CD14-positive monocyte (primary cell): ENCODE measurements around the gene TPRKB. TPM values are rescaled to one million over a fixed set of nuclear protein-coding genes. Genes with fewer than 3 reads are reported as not detected.
"Not testable (repeated sequence)": the region's sequence is repeated elsewhere in the genome, so short reads cannot be mapped to it uniquely, and the experiment has no call there.

Source experiments
- DNase-seq, 3 donors: peaks; one replicate each; pipeline ENCODE4 v3.0.0-alpha.2; 2011 to 2022
- H2AFZ ChIP-seq: 2 replicates; pipeline ENCODE4 v1.6.0; 2012; ENCODE audit warnings: mild to moderate bottlenecking, low read depth, low read length, inconsistent platforms; ENCODE audit not compliant: insufficient read depth, poor library complexity, severe bottlenecking
- H3K27ac ChIP-seq, 2 donors: 1 replicate in 1 of 2; 2 replicates in 1 of 2; pipeline ENCODE4 v1.5.1; 2012 to 2013; ENCODE audit warnings: low read length in 2 of 2, control low read depth in 1 of 2, inconsistent platforms in 1 of 2, low read depth in 1 of 2, mild to moderate bottlenecking in 1 of 2
- H3K27me3 ChIP-seq, 2 donors: one replicate each; pipeline versions ENCODE4 v1.6.0 to v1.6.1; 2011 to 2013; ENCODE audit warnings: low read length in 2 of 2; ENCODE audit not compliant: control insufficient read depth in 2 of 2, insufficient read depth in 2 of 2
- H3K36me3 ChIP-seq, 2 donors: replicated peaks in 1 of 2; 1 replicate in 1 of 2; 2 replicates in 1 of 2; pipeline versions ENCODE4 v1.5.1 to v1.6.1; 2012 to 2013; ENCODE audit warnings: low read length in 2 of 2, control low read depth in 1 of 2, inconsistent platforms in 1 of 2, mild to moderate bottlenecking in 1 of 2; ENCODE audit not compliant: insufficient read depth in 2 of 2, control insufficient read depth in 1 of 2
- H3K4me1 ChIP-seq, 2 donors: 1 replicate in 1 of 2; 2 replicates in 1 of 2; pipeline versions ENCODE4 v1.5.1 to v1.6.1; 2012 to 2013; ENCODE audit warnings: low read length in 2 of 2, control low read depth in 1 of 2, inconsistent platforms in 1 of 2, mild to moderate bottlenecking in 1 of 2, moderate library complexity in 1 of 2; ENCODE audit not compliant: insufficient read depth in 2 of 2, control insufficient read depth in 1 of 2
- H3K4me2 ChIP-seq: replicated peaks from 2 replicates; pipeline ENCODE3; 2012; ENCODE audit warnings: low read length, moderate library complexity, mild to moderate bottlenecking; ENCODE audit not compliant: poor library complexity, severe bottlenecking; ENCODE audit errors: extremely low read depth
- H3K4me3 ChIP-seq, 3 experiments: fragments of 200-600 bp in 1 of 3; sonication (generic) in 1 of 3; replicated peaks in 1 of 3; 1 replicate in 2 of 3; 2 replicates in 1 of 3; pipeline ENCODE4 v1.5.1; 2011 to 2013; ENCODE audit warnings: low read length in 3 of 3, mild to moderate bottlenecking in 3 of 3, control low read depth in 2 of 3, low read depth in 2 of 3, inconsistent platforms in 1 of 3, moderate library complexity in 1 of 3
- H3K79me2 ChIP-seq: 2 replicates; pipeline ENCODE4 v1.6.0; 2012; ENCODE audit warnings: mild to moderate bottlenecking, control low read depth, inconsistent platforms, low read length, moderate library complexity; ENCODE audit not compliant: insufficient read depth
- H3K9ac ChIP-seq: 2 replicates; pipeline ENCODE4 v1.6.0; 2017; ENCODE audit warnings: low read length, mild to moderate bottlenecking; ENCODE audit not compliant: insufficient read depth, poor library complexity, severe bottlenecking
- H3K9me3 ChIP-seq, 2 donors: replicated peaks in 1 of 2; 1 replicate in 1 of 2; 2 replicates in 1 of 2; pipeline versions ENCODE4 v1.5.1 to v1.6.1; 2012 to 2013; ENCODE audit warnings: low read length in 2 of 2, control low read depth in 1 of 2; ENCODE audit not compliant: control insufficient read depth in 1 of 2, insufficient read depth in 1 of 2
- H4K20me1 ChIP-seq: 2 replicates; pipeline ENCODE4 v1.6.0; 2012; ENCODE audit warnings: mild to moderate bottlenecking, low read length, control low read depth, moderate library complexity; ENCODE audit not compliant: insufficient read depth
- H3K27ac Mint-ChIP-seq, 7 donors: one replicate each; pipeline ENCODE4 v1.8.0; 2020; ENCODE audit warnings: mild to moderate bottlenecking in 7 of 7, mixed read lengths in 7 of 7, moderate library complexity in 6 of 7, inconsistent platforms in 2 of 7
- H3K27me3 Mint-ChIP-seq, 3 donors: one replicate each; pipeline ENCODE4 v1.8.0; 2021 to 2022; ENCODE audit warnings: low read depth in 3 of 3, mild to moderate bottlenecking in 3 of 3, mixed read lengths in 3 of 3, moderate library complexity in 3 of 3, inconsistent platforms in 1 of 3
- H3K36me3 Mint-ChIP-seq, 2 donors: one replicate each; pipeline ENCODE4 v1.8.0; 2020; ENCODE audit warnings: mixed read lengths in 2 of 2, inconsistent platforms in 1 of 2, mild to moderate bottlenecking in 1 of 2
- H3K4me1 Mint-ChIP-seq: one replicate; pipeline ENCODE4 v1.8.0; 2020; ENCODE audit warnings: mild to moderate bottlenecking, mixed read lengths
- H3K4me3 Mint-ChIP-seq, 2 donors: one replicate each; pipeline ENCODE4 v1.8.0; 2020; ENCODE audit warnings: mild to moderate bottlenecking in 2 of 2, mixed read lengths in 2 of 2, moderate library complexity in 1 of 2
- H3K9me3 Mint-ChIP-seq, 7 donors: one replicate each; pipeline ENCODE4 v1.8.0; 2020 to 2022; ENCODE audit warnings: mixed read lengths in 7 of 7, mild to moderate bottlenecking in 6 of 7, moderate library complexity in 6 of 7, inconsistent platforms in 2 of 7
- WGBS: methylation state at CpG from one replicate; pipeline ENCODE4 v1.1.5; 2013; ENCODE audit warnings: missing lambda C conversion rate; ENCODE audit not compliant: insufficient coverage; 5-methylcytosine and 5-hydroxymethylcytosine counted together
- intact Hi-C, 2 donors: fragments of 100-400 bp; cut with micrococcal nuclease; formaldehyde crosslinking; loops; one replicate each; pipeline versions ENCODE4 v1.15.0 to v1.15.1; 2023
- polyA plus RNA-seq, 3 donors: library from polyadenylated mRNA; depleted of rRNA in 1 of 3; unstranded in 2 of 3; stranded (reverse) in 1 of 3; fragments of 300-500 nt in 2 of 3; fragments of >200 nt in 1 of 3; fragmentation: Illumina TruSeq in 2 of 3; gene quantifications; 1 replicate in 2 of 3; 2 replicates in 1 of 3; pipeline ENCODE4 v1.2.3, GENCODE V29; 2012 to 2021
- TF ChIP-seq, protein P1 (sequence below): fragments of 200-600 bp; IDR thresholded peaks from one replicate; pipeline ENCODE4 v1.8.0; 2022; ENCODE audit warnings: antibody characterized with exemption, mild to moderate bottlenecking

Gene TPRKB
- polyA plus RNA-seq, 3 donors, result 26.9 to 69.1 (median 65.8) TPM

DNA sequence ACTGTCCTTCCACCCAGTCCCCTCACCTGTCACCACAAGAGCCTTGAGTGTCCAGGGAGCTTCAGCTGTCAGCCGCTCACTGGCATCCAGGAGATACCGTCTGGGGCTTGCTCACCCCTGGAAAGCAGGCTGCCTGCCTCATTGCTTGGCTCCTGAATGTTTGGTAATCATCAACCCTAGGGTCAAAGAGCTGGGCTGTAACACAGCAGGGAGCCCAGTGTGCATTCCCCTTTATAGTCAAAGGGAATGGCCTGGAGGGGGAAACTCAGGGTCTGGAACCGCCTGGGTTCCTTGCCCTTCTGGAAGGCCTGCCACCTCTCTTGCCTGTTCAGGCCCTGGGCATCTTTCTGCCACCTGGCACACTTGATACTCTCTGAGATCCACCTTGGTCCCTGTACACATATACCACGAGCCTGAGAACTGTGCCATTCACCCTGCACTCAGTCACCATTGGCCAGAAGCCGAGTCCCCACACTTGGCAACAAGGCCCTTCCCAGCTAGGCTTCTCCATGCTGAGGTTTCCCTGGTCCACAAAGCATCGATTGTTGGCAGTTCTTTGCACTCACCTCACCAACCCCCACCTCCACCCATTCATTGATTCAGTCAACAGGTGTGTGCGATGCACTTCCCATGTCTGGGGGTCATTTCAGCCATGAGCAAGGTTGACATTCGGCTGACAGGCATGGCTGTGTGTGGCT, 35.0 kb downstream of the TPRKB start:
- Histone ChIP-seq H4K20me1 (no peaks in the 10 kb centered on the region), H3K4me3 (no peak overlapping the region), H3K79me2 (no peaks in the 10 kb centered on the region), H3K9me3 (peaks cover 0 to 3% of the 10 kb centered on the region in 2 donors), H3K4me2 (no peak overlapping the region), H3K9ac (no peak overlapping the region), H3K4me1 (peaks cover 34 to 35% of the 10 kb centered on the region in 2 donors), H2AFZ (no peak overlapping the region), H3K36me3 (no peaks in the 10 kb centered on the region), H3K27me3 (no peaks in the 10 kb centered on the region), H3K27ac (no peak overlapping the region)
- intact Hi-C loops, result no loop called here
- WGBS, result 84% methylated on average over 6 of the region's 8 CpGs
- H3K4me3 Mint-ChIP-seq, result no peak overlapping the region
- no peaks in the 10 kb centered on the region for H3K36me3 Mint-ChIP-seq
- TF ChIP-seq, protein P1, sequence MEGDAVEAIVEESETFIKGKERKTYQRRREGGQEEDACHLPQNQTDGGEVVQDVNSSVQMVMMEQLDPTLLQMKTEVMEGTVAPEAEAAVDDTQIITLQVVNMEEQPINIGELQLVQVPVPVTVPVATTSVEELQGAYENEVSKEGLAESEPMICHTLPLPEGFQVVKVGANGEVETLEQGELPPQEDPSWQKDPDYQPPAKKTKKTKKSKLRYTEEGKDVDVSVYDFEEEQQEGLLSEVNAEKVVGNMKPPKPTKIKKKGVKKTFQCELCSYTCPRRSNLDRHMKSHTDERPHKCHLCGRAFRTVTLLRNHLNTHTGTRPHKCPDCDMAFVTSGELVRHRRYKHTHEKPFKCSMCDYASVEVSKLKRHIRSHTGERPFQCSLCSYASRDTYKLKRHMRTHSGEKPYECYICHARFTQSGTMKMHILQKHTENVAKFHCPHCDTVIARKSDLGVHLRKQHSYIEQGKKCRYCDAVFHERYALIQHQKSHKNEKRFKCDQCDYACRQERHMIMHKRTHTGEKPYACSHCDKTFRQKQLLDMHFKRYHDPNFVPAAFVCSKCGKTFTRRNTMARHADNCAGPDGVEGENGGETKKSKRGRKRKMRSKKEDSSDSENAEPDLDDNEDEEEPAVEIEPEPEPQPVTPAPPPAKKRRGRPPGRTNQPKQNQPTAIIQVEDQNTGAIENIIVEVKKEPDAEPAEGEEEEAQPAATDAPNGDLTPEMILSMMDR, result no peak
- DNase-seq, result no peak
- H3K27me3 Mint-ChIP-seq, result peaks cover 0 to 8% (median 2%) of the 10 kb centered on the region in 3 donors
- no peak overlapping the region for H3K27ac Mint-ChIP-seq
- peaks cover 45% of the 10 kb centered on the region for H3K4me1 Mint-ChIP-seq
- H3K9me3 Mint-ChIP-seq, result peaks cover 0 to 6% (median 0%) of the 10 kb centered on the region in 7 donors

DNA sequence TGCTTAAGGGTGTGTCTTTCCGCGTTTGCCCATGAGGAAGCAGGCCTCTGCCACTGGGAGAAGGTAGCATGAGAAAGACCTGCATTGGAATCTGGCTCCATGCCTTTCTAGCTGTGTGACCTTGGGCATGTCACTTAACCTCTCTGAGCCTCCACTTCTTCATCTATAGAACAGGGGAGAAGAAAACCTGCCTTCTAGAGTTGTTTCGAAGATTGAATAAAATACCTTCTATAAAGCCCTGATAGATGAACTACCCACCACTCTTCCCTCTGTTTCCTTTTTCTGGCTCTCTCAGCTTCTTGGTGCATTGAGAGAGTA, 35.7 kb downstream of the TPRKB start:
- Histone ChIP-seq H2AFZ (peak overlapping the region; percentile 71), H3K4me3 (peak overlapping the region in 1 of 3 experiments; percentile 3), H3K4me2 (peak overlapping the region; percentile 27), H3K4me1 (peaks cover 34 to 35% of the 10 kb centered on the region in 2 donors)
- H3K36me3 Mint-ChIP-seq, DNase-seq, H3K27ac ChIP-seq, intact Hi-C loops, H4K20me1 ChIP-seq, H3K27me3 ChIP-seq, H3K9me3 ChIP-seq, H3K9me3 Mint-ChIP-seq, H3K9ac ChIP-seq, H3K36me3 ChIP-seq, H3K79me2 ChIP-seq, H3K27me3 Mint-ChIP-seq: not testable (repeated sequence)
- Mint-ChIP-seq H3K4me3 (peak overlapping the region; percentile 37 to 80), H3K27ac (peak overlapping the region in 2 of 7 donors; percentile 58 to 62), H3K4me1 (peaks cover 45% of the 10 kb centered on the region)
- no CpG with 5 or more reads among the region's 3 CpGs for WGBS
